ENCODE data around the gene NAV2.

NAV2 gene

DNA sequence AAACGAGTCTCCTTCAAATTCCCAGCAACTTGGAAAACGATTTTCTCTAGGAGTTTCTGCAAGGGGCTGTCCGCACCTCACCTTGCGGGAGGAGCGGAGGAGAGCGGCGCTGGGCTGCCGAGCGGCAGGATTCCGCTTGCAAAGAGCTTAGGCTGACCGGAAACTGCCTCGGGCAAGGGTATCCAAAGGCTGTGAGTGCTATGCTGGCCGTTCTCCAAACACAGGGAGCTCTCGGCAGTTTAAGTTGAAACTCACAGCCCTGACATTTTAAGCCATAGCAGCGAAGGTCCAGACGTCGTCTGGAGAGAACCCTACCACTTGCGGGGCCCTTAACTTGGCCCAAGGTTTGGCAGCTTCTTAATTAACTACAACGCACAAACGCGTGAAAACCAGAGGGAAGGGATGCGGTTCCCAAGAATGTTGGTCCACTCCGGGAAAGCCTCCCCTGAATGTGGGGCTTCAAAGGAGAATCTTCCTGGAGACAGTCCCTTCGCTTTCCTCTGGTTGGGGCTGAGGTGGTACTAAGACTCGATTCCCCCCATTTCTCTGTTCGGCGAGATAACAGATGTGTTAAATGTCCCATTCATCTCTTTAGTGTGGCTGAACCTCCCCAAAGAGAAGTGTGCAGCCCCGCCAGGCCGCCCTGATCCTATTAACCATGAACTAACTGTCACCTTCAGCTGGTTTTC lies 448.7 kb downstream of the NAV2 start:
- DNase-seq (ENCODE audit: low read depth): no peak
- TF ChIP-seq, protein P1, sequence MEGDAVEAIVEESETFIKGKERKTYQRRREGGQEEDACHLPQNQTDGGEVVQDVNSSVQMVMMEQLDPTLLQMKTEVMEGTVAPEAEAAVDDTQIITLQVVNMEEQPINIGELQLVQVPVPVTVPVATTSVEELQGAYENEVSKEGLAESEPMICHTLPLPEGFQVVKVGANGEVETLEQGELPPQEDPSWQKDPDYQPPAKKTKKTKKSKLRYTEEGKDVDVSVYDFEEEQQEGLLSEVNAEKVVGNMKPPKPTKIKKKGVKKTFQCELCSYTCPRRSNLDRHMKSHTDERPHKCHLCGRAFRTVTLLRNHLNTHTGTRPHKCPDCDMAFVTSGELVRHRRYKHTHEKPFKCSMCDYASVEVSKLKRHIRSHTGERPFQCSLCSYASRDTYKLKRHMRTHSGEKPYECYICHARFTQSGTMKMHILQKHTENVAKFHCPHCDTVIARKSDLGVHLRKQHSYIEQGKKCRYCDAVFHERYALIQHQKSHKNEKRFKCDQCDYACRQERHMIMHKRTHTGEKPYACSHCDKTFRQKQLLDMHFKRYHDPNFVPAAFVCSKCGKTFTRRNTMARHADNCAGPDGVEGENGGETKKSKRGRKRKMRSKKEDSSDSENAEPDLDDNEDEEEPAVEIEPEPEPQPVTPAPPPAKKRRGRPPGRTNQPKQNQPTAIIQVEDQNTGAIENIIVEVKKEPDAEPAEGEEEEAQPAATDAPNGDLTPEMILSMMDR (IDR thresholded peaks at IDR 0.05; ENCODE audit: control insufficient read depth, extremely low read depth, insufficient read depth): no peak
- H3K4me3 ChIP-seq (ENCODE audit: low read depth, low read length): no peak overlapping the region

DNA sequence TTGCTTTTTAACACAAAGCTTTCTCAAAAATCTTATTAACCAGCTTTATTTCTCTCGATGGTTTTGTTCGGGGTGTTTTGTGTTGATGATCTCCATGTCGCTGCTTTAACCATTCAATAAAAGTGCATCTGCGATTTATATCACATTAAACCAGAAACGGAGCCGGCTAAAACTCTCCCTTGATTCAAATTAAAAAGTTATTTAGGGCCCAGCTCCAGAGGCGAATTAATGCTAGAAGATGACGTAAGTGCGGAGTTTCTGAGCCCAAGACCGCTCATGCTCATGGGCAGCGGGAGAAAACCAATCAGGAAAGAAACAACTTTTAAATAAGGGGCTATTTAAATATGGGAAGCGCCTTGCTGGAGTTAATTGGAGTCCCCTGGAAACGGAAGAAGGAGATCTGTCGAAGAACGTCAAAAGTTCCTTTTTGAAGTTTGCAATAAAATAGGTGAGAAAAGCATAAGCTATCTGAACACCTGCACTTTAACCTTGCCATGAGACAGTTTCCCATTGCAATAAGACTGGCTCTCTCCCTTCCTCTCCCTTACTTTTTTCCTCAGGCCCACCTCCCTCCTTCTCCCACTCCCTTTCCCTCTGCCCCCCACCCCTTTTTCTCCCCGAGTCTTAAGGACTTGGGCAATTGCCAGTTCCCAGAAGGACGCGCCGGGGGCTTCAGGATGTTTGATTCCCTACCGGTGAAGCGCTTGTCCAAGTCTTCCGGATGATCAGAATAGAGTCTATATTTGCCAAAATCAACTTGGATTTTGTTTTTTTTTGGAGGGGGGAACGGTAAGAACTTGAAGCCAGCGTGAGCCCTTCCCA lies 449.5 kb downstream of the NAV2 start:
- H3K4me3 ChIP-seq (ENCODE audit: low read depth, low read length): no peak overlapping the region
- no peak for DNase-seq (ENCODE audit: low read depth)
- TF ChIP-seq, protein P1 (IDR thresholded peaks at IDR 0.05; ENCODE audit: control insufficient read depth, extremely low read depth, insufficient read depth): no peak

DNA sequence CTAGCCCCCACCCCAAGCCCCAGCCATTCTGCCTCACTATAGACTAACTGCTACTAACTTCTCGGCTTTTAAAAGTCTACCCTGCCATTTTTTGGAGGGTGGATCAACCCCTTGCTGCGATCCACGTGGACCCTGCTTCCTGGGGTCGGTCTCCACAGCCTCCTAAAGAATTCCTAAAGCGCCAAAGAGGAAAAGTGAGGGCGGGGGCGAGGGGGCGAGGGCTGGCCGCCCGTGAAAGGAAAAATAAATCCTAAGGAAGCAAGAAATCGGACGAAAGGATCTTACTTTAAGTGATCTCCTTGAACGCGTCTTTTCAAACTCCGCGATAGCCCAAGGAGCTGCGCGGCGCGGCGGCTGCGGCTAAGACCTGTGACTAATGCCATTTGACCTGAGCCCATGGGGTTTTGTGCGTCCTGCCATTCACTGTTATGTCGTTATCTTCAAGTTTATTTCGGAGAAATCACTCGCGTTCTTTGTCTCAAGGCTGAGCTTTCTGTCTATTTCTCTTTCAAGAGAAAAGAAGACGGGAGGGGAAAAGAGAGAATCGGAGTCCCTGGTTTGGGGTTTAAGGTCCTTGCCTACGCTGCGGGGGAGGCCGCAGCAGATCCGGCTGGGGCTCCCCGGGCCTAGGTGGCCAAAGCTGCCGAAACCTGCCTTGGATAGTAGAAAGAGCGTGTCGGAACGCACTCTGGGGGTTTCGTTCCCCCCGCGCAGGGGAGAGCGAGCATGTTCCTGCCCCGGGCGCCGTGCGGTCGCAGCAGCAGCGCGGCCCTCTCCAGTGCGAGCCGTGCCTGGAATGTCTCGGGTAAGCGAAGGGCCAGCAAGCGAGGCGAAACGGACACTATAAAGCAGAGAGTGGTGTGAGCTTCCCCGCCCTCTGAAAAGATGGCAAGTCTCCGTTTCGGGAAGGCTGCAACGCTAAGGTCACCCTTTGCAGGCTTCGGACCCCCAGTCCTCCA lies 450.5 kb downstream of the NAV2 start:
- no peak overlapping the region for H3K4me3 ChIP-seq (ENCODE audit: low read depth, low read length)
- TF ChIP-seq, protein P1 (IDR thresholded peaks at IDR 0.05; ENCODE audit: control insufficient read depth, extremely low read depth, insufficient read depth): no peak
- DNase-seq (ENCODE audit: low read depth): no peak

DNA sequence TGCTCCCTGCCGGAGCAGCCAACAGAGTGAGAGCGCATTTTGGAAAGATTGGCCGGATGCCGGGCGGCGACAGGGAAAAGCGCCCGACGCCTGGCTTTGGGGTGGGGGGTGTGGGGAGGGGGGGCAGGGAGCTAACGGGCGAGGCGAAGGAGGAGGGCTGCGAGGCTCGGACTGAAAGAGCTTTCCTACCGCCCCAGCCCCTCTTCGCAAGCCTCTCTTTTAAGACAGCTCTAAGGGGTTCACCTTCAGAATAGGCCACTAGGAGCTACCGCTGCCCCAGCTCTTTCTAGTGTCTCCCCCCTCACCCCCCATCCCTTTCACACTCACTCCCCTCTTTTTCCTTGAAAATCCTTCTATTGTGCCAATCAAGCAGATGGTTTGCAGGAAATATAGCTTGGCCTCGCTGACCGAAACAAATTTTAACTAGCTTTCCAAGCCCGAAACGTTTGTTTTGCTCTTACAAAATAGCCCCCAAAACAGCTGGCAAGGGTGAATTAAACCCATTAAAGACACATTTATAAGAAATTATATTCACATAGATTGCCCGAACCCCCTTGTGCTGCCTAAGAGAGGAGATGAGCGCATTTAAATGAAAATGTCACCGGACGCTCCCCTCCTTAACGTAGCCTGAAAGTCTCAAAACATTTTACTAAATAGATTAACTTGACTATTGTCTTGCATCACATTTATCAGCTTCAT lies 451.3 kb downstream of the NAV2 start:
- DNase-seq (ENCODE audit: low read depth): no peak
- no peak overlapping the region for H3K4me3 ChIP-seq (ENCODE audit: low read depth, low read length)
- TF ChIP-seq, protein P1 (IDR thresholded peaks at IDR 0.05; ENCODE audit: control insufficient read depth, extremely low read depth, insufficient read depth): no peak
